ENCODE data around the gene LHX4.

The LHX4 gene

DNA sequence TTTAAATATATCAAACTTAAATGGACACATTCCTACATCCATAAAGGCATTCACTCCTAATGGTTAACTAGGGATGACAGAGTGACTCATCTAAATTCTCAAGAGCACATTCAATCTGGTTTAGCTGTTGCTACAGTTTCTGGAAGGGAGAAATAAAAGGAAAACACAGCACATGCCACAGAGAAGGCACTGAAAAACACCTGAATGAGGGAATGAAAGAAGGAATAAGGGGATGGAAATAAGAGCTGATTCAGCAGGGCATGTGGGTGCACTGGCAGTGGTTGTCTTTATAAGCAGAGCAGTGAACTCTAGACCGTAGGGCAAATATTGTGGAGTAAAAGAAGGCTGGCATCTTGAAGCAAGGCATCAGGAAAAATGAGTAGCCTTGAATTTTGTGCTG, 79.3 kb downstream of the LHX4 start:
- DNase-seq (ENCODE audit: low read depth) = no peak

DNA sequence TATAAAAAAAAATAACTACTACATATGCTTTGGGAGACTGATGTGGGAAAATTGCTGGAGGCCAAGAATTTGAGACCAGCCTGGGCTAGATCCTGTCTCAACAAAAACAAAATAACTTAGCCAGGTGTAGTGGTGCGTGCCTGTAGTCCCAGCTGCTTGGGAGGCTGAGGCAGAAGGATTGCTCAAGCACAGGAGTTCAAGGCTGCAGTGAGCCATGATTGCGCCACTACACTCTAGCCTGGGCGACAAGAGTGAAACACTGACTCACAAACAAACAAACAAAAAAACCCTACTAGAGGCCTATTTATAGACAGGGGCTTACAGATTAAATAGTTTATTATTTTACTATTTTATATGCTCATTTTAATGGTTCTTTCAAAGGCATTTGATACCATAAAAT, 80.0 kb downstream of the LHX4 start:
- DNase-seq (ENCODE audit: low read depth) = no peak

DNA sequence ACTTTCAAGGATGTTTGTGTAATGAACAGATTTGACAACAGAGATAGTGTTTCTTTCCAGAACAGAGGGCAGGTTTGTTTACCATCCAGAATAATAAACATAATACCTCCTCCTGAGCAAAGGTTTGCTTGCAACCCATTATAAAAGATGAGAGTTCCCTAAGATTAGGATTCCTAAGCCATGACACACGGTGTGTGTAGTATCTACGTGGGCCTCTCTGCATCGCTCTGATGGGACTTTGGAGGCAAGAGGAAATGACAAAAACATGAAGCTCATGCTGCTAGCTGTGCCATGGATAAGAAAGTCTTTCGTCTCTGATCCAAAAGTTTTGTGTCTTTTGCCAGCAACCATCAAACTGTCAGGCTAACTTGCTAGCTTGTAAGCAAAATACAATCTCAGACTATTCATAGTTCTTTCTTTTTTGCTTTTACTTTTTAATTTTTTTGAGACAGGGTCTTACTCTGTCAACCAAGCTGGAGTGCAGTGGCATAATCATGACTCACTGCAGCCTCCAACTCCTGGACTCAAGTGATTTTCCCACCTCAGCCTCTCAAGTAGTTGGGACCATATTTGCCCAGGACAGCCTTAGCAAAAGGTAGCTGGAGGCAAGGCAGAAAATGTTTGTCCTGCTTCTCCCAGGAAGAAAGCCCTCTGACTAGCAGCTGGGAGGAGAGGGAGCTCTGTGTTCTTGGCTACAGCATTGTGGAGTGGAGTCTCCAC, 81.1 kb downstream of the LHX4 start:
- DNase-seq (ENCODE audit: low read depth) = no peak

DNA sequence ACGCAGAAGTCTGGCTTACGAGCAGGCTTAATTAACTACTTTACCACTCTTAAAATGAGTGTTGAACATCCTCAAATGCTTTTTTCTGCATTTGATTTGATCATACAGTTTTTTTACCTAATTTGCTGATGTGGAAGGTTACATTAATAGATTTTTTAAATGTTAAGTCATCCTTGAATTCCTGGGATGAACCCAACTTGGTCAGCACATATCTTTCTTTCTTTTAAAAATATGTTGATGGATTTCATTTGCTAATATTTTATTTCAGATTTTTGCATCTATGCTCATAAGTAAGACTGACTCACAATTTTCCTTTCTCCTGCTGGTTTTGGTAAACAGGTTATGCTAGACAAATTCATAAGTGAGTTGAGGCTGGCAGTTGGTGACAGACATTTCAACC, 82.9 kb downstream of the LHX4 start:
- no peak for DNase-seq (ENCODE audit: low read depth)

DNA sequence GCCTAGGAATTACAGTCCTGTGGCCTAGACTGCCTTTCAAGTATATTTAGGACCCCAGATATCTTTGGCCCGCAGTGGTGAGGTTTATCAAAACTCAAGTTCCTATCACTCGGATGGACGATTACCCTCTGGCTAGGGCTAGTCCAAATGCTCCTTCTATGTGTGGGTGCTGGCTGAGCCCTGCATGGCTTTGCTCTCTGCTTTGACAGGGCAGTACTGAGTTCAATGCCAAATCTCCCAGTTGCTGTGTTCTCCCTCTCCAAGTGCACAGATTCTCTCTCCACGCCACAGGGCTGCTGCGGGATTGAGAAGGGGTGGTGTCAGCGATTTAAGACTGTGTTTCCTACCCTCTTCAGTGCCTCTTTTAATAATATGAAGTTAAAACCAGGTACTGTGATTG, 97.0 kb downstream of the LHX4 start:
- DNase-seq (ENCODE audit: low read depth) = no peak
